Panc1 (cell line): ENCODE measurements around the gene ZNF384. TPM values are rescaled to one million over a fixed set of nuclear protein-coding genes. Genes with fewer than 3 reads are reported as not detected.

Experiments
- ATAC-seq: fragments of 200-7000 bp; cut with Tn5 transposase; 2 replicates; pipeline ENCODE4 v1.9.1; 2020; ENCODE audit warnings: mild to moderate bottlenecking, moderate library complexity
- BruUV-seq: library from RNA; stranded (reverse); fragments of 400-500 nt; replicated peaks from 2 replicates; lab custom pipeline; 2021; lab: Mats Ljungman, UMichigan
- CTCF ChIA-PET: fragments of 300-600 bp; sonication (Branson Sonifier 250); formaldehyde crosslinking; loops from one replicate; lab custom pipeline; 2022; ENCODE audit warnings: antibody characterized with exemption; lab: Charles Lee
- POLR2A ChIA-PET: fragments of 300-600 bp; sonication (Branson Sonifier 250); formaldehyde crosslinking; loops from one replicate; lab custom pipeline; 2022; ENCODE audit warnings: antibody characterized with exemption; lab: Charles Lee
- DNase-seq: peaks from one replicate; pipeline ENCODE4 v3.0.0-alpha.2; 2010; ENCODE audit warnings: low read depth, low spot score
- H3K27ac ChIP-seq: 2 replicates; pipeline ENCODE4 v1.5.1; 2011; ENCODE audit warnings: mild to moderate bottlenecking, low read length, inconsistent platforms
- H3K27me3 ChIP-seq: fragments of 200-500 bp; sonication (Bioruptor generic); 2 replicates; pipeline ENCODE4 v1.6.0; 2014; ENCODE audit warnings: low read length, inconsistent platforms; ENCODE audit not compliant: control insufficient read depth, insufficient read depth
- H3K36me3 ChIP-seq: fragments of 200-500 bp; sonication (Bioruptor generic); 2 replicates; pipeline ENCODE4 v1.5.1; 2014; ENCODE audit warnings: inconsistent platforms, mild to moderate bottlenecking, low read length, moderate library complexity; ENCODE audit not compliant: control insufficient read depth, insufficient read depth
- H3K4me1 ChIP-seq: 2 replicates; pipeline ENCODE4 v1.5.1; 2011; ENCODE audit warnings: inconsistent platforms, mild to moderate bottlenecking, low read length, moderate library complexity; ENCODE audit not compliant: control insufficient read depth, insufficient read depth
- H3K4me3 ChIP-seq, 2 experiments: 2 replicates each; pipeline ENCODE4 v1.5.1; 2011 to 2012; ENCODE audit warnings: low read depth in 2 of 2, low read length in 2 of 2, mild to moderate bottlenecking in 2 of 2, inconsistent platforms in 1 of 2, moderate library complexity in 1 of 2
- H3K9me3 ChIP-seq: fragments of 200-500 bp; sonication (Bioruptor generic); 2 replicates; pipeline ENCODE4 v1.5.1; 2014; ENCODE audit warnings: low read depth, mild to moderate bottlenecking, inconsistent platforms, low read length, moderate library complexity; ENCODE audit not compliant: control insufficient read depth, insufficient read depth
- CTCF ChIP-seq: fragments of 450-650 bp; IDR thresholded peaks from 2 replicates; pipeline ENCODE4 v1.5.1; 2017; ENCODE audit warnings: mild to moderate bottlenecking
- POLR2AphosphoS5 ChIP-seq: IDR thresholded peaks from 2 replicates; pipeline ENCODE4 v1.6.1; 2012; ENCODE audit warnings: mild to moderate bottlenecking, low read depth, low read length, moderate library complexity
- REST ChIP-seq, 2 experiments: IDR thresholded peaks; 2 replicates each; pipeline ENCODE4 v1.6.1; 2011 to 2012; ENCODE audit warnings: low read depth in 2 of 2, control low read depth in 1 of 2, low read length in 1 of 2, mild to moderate bottlenecking in 1 of 2, moderate library complexity in 1 of 2; ENCODE audit not compliant: insufficient read depth in 1 of 2
- SIN3A ChIP-seq: IDR thresholded peaks from 2 replicates; pipeline ENCODE4 v1.6.1; 2012; ENCODE audit warnings: low read depth, mild to moderate bottlenecking, low read length, moderate library complexity, borderline replicate concordance; ENCODE audit not compliant: insufficient read depth
- TCF7L2 ChIP-seq: IDR thresholded peaks from 2 replicates; pipeline ENCODE4 v1.6.1; 2011; ENCODE audit warnings: mild to moderate bottlenecking, low read depth, low read length, inconsistent platforms
- in situ Hi-C: cut with HindIII; loops from 2 replicates; pipeline ENCODE4 v1.10.0; 2016; ENCODE audit warnings: low sequenced_read_pairs, low pct_unique_long_range_greater_than_20kb
- intact Hi-C: fragments of 100-400 bp; cut with micrococcal nuclease; formaldehyde crosslinking; loops from one replicate; pipeline ENCODE4 v1.10.0; 2022; ENCODE audit not compliant: unreplicated experiment
- total RNA-seq: library from RNA; stranded (reverse); gene quantifications from one replicate; pipeline ENCODE4 v1.2.1, GENCODE V29; 2021; ENCODE audit not compliant: unreplicated experiment

The ZNF384 gene
- total RNA-seq, 1 experiment from 2014 or later: 54.3 TPM

- DNase-seq: no peak
- ATAC-seq: no peak
- no peaks in the 10 kb centered on the region for H3K27me3 ChIP-seq
- no peak overlapping the region for H3K27ac ChIP-seq
- no TSS peak for BruUV-seq
- no peaks in the 10 kb centered on the region; the same call in 1 of the 2 replicates for H3K36me3 ChIP-seq
- intact Hi-C loops (no loop called here), in situ Hi-C loops (no loop called here)
- ChIA-PET POLR2A (no interaction called here), CTCF (interaction anchor here (0.7 kb wide), 1 partner anchor 53 kb away, joined by 3 read pairs; no protein-coding TSS in a partner anchor)
- H3K9me3 ChIP-seq: no peaks in the 10 kb centered on the region
- no peak overlapping the region for H3K4me3 ChIP-seq
- TF ChIP-seq POLR2AphosphoS5 (no peak), CTCF (peak; percentile 75)
- H3K4me1 ChIP-seq: peaks cover 11% of the 10 kb centered on the region
These were observed 4.6 kb downstream of the ZNF384 start for GRCh38 chr12:6684609-6685008.

- intact Hi-C loops: no loop called here
- Histone ChIP-seq H3K4me1 (no peaks in the 10 kb centered on the region), H3K27me3 (no peaks in the 10 kb centered on the region), H3K9me3 (no peaks in the 10 kb centered on the region), H3K27ac (no peak overlapping the region), H3K4me3 (no peak overlapping the region), H3K36me3 (peaks cover 27% of the 10 kb centered on the region)
- in situ Hi-C loops: no loop called here
- ATAC-seq: no peak
- CTCF ChIA-PET: no interaction called here
- TF ChIP-seq SIN3A (no peak), CTCF (no peak), POLR2AphosphoS5 (no peak), REST (IDR thresholded peaks at IDR 0.05; ENCODE audit: insufficient read depth in 1 of 2, low read depth in 2 of 2, low read length in 1 of 2) (no peak), TCF7L2 (no peak)
- no peak for DNase-seq
- POLR2A ChIA-PET: no interaction called here
- no TSS peak for BruUV-seq
These were observed 12.2 kb downstream of the ZNF384 start for GRCh38 chr12:6676962-6677361.
